Activated CD4-positive, alpha-beta T cell treated with anti-CD3 and anti-CD28 coated beads for 24 hours (primary cell): Measurements from ENCODE around the gene XRCC3.

ENCODE experiments used
- DNase-seq, 2 donors: peaks; one replicate each; pipeline ENCODE4 v3.0.0-alpha.2; 2020; ENCODE audit warnings: low read depth in 2 of 2

XRCC3 gene

GRCh38 chr14:103738701-103739451 is 23.6 kb upstream of the XRCC3 start:
- no peak for DNase-seq

- no peak for DNase-seq
These were observed 22.9 kb upstream of the XRCC3 start for GRCh38 chr14:103738166-103738565.

- DNase-seq, result no peak
These were observed 22.3 kb upstream of the XRCC3 start for GRCh38 chr14:103737432-103738045.

- no peak for DNase-seq
These were observed 21.5 kb upstream of the XRCC3 start for GRCh38 chr14:103736546-103737431.

- no peak for DNase-seq
These were observed 20.7 kb upstream of the XRCC3 start for GRCh38 chr14:103735815-103736545.

- DNase-seq, result no peak
These were observed 20.2 kb upstream of the XRCC3 start for GRCh38 chr14:103735439-103735814.

- DNase-seq, result no peak
These were observed 19.8 kb upstream of the XRCC3 start for GRCh38 chr14:103735022-103735421.

GRCh38 chr14:103734081-103734888 is 19.0 kb upstream of the XRCC3 start:
- DNase-seq, result no peak

- no peak for DNase-seq
These were observed 18.4 kb upstream of the XRCC3 start for GRCh38 chr14:103733651-103734050.

GRCh38 chr14:103732868-103733620 is 17.8 kb upstream of the XRCC3 start:
- no peak for DNase-seq

GRCh38 chr14:103731916-103732867 is 16.9 kb upstream of the XRCC3 start:
- no peak for DNase-seq

- DNase-seq, result no peak
These were observed 16.2 kb upstream of the XRCC3 start for GRCh38 chr14:103731481-103731880.

- no peak for DNase-seq
These were observed 15.3 kb upstream of the XRCC3 start for GRCh38 chr14:103730490-103731035.

GRCh38 chr14:103729496-103730448 is 14.5 kb upstream of the XRCC3 start:
- no peak for DNase-seq

- no peak for DNase-seq
These were observed 13.5 kb upstream of the XRCC3 start for GRCh38 chr14:103728721-103729120.

GRCh38 chr14:103728141-103728540 is 12.9 kb upstream of the XRCC3 start:
- no peak for DNase-seq

GRCh38 chr14:103727313-103727980 is 12.2 kb upstream of the XRCC3 start:
- DNase-seq, result no peak
